ENCODE results near the gene EHD4.
A peak's percentile ranks its signal among the peaks of the same experiment; 100 is the strongest.

EHD4 gene

DNA sequence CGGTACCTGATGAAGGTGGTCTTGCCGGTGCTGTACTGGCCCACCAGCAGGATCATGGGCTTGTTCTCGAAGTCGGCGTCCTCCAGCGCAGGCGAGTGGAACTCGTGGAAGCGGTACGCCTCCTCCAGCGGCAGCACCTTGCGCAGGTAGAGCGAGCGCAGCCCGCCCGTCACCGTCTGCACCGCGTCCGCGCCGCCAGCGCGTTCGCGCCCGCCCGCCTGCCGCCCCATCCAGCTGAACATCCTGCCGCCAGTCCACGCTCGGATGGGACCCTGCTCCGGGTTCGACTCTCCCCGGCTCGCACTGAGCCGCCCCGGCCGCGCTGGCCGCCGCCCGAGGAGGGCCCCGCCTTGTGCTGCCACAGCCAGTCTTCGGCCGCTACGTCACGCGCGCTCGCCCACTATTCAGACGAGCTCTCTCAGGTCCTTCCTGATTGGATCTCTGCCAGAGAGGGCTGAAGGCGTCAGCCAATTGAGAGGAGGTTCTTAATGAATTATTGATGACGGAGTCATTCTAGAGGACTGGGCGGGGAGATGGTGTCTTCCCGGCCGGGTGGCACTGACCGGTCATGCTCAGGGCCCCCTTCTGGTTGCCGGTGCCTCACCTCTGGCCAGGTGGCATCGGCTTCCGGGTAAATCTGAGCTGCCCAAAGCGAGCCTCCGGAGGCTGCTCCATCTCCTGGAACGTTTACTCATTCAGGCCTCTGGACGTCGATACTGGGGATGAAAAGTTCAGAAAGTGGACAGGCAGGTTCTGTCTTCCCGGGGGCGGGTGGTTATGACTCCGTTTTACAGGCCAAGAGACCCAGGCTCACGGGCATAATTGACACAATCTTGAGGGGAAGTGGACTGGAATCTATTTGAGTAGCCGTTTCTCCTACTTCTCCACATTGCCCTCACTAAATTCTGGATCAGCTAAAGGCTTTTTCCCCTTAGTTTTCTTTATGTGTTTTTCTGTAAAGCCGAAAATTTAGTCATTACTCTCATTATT lies at the start of gene EHD4:
TSS of gene EHD4 (minus strand) at position 305 of the 990 bp plus-strand sequence. CDS start at position 242, 63 bp downstream.
- peak; percentile 95 for DNase-seq (ENCODE audit: low spot score)

DNA sequence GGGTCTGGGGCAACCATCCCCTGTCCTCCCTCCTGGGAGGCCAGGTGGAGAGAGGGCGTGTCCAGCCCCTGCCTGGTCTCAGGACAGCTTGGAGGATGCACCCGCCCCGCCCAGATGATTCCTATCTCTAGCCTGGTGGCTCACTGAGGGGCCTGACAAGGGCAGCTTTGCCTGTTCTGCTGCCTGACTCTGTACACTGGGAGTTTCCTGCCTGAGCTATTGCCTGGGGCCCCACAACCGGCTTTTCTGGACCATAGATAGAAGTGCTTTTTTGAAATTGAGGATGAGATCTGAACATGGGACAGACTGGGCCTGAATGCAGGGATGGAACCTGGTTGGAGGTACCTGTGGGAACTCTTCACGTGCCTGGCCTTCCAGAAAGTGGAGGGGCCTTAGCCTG lies 49.2 kb upstream of the EHD4 start:
- DNase-seq (ENCODE audit: low spot score): no peak

DNA sequence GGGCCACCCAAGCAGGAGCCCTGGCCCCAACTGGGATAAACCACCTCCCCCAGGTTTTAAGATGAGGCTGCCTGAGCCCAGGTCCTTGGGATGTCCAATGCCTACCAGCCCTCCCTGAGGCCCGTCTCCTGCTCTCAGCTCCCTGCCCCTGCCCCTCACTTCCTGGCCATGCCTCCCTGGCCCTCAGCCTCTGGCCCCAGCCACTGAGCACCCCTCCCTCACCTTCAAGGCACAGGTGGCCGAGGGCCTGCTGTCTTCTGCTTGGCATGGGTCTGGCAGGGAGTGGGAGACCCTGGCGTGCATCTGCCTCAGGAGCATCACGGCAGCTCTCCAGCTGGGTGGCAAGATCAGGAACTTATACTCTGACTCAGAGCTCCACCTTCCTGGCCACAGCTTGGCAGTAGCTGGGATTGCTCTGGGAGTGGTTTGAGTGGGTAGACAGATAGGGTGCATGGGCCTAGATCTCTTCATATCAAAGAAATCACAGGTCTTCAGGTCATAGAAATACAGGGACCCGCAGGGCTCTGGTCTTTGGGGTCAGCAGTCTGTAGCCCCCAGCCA lies 48.4 kb upstream of the EHD4 start, which contains the start of gene PLA2G4E:
TSS of gene PLA2G4E (minus strand) at position 330 of the 561 bp plus-strand sequence. CDS start at position 318, 12 bp downstream.
- DNase-seq (ENCODE audit: low spot score): no peak

DNA sequence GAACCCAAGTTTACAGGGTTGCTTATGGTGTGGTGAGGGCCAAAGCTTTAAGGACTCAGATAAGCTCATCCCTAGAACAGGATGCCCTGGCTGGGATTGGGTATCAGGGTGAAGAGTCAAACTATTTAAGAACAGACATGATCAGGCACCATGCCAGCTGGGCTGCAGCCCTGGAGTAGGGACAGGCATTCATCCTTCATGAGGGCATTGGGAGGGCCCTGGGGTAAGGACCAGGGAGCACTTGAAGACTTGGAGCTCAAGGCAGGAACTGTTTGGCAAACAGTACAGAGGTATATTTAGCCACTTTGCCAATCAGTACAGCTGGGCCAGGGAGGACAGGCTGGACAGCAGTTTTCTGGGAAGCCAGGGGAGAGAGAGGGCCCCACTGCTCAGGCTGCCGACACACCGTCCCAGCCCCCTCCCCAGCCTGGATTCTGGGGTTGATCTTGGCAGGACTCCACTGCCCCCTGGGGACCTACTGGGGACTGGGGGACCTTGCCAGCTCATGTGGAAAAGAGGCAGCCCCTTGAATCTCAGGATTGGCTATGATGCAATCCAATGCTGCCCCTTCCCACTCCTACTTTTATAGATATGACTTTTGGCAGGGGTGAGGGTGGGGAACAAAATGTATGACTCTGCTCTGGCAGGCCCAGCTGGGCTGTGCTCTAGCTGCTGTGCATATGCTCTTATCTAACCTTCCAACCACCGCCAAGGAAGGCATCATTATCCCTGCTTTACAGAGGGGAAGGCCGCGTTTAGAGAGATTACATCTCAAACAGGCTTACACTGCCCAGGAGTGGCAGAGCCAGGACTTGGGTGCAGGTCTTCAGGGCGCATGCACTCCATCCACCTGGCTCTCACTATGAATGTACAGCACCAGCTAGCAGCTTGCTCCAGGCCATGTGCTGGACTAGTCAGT lies 46.2 kb upstream of the EHD4 start:
- DNase-seq (ENCODE audit: low spot score): no peak

DNA sequence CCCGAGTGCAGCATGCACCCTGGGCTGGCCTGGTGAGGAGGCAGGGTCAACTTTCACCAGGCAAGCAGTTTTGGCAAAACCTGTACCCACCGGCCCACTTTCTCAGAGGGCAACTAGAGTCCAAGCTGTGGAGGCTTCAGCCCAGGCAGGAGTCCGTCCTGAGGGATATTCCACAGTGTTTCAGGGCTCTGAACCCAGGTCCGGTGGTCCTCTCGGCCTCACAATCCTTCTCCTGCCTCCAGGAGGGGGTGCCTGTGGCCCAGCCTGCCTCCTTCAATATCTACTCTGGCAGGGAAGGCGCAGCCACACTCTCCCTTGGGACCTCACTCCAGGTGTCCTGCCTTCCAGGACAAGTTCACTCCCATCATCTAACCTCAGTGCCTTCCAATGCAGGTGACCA lies 44.6 kb upstream of the EHD4 start:
- DNase-seq (ENCODE audit: low spot score): no peak

DNA sequence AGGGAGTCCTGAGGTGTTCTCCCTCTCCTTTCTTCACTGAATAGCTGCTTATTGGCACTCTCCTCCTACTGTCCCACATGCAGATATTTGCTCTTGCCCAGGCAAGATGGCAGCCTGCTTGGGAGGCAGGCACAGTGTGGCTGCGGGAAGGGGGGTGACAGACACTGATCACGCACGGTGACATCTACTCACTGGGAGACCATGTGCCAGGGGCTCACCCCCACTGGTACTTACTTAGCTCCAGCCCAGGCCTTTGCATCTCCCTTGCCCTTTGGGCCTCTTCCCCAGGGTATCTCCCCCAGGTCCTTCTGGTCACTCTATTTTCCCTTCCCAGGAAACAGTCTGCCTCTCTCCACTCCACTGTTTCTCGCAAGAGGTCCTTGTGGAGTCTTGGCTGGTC lies 42.0 kb upstream of the EHD4 start:
- no peak for DNase-seq (ENCODE audit: low spot score)

DNA sequence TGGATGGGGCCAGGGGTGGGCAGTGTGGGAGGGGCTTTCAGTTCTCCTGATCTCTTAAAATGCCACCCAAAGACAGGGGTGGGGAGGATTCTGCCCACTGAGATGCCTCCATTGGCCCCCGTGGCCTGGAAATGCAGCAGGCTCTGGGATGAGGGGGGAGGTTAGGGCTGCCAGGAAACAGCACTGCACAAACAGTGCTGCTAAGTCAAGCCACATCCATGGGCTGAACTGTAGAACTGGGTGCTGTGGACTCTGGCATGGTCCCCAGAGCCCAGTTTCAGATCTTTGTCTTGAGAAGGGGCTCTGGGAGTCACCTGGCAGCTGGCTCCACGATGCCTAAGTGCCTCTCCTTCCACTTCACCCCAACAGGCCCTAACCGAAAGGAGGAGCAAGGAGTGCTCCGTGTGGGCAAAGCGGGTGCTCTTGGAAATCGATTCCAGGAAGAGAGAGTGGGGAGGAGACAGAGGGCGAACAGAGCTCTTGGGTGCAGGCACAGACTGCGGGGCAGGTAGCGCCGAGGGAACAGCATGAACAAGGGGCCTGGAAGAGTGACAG lies 40.6 kb upstream of the EHD4 start:
- DNase-seq (ENCODE audit: low spot score): no peak

DNA sequence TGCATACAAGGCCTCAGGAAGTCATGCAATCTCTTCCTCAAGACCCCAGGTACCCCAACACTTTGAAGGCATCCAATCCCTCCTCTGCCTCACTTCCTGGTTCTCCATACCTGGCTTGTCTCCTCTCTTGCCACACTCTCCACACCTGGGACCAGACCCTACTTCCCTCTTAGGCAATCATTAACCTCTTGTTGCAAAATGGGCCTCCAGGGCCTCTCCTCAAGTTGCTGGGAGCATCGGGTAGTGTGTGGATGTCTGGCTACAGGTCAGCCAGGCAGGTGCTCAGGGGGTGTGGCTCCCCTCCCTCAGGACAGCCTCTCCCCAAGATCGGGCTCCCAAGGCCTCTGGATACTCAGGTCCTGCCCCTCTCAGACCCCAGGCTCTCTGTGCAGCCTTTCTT lies 39.9 kb upstream of the EHD4 start:
- no peak for DNase-seq (ENCODE audit: low spot score)

DNA sequence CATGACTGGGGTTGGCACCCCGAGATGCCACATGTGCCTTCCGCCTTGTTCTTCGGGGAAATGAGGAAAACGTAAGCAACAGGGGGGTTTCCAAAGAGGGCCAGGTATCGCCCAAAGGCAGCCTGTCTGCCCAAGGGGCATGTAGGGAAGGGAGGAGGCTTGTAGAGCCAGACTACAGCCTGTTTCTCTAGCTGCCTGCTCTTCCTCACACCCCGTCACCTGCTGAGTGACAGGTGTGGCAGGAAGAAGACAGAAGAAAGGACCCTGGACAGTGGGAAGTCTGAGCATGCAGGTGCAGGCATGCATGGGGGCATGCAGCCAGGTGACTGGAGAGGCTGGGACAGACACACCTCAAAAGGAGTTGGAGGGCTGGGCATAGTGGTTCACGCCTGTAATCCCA lies 38.7 kb upstream of the EHD4 start:
- DNase-seq (ENCODE audit: low spot score): no peak

DNA sequence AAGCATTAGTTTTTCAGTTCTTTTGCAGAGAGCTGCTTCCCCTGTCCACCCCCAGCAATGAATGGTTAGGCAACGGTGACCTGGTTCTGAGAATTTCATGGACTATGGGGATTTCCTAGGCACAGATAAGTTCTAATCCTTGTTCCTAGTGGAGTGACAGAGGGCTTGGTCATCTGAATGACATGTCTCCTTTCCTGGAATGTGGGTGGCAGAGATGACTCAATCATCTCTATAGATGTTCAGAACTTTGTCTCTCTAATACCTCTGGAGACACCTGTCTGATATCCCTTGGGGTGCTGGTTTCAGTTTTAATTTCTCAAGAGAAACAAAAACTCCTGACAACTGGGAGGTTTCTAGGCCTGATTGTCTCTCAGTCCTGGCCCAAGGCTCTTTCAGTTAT lies 38.1 kb upstream of the EHD4 start:
- no peak for DNase-seq (ENCODE audit: low spot score)

DNA sequence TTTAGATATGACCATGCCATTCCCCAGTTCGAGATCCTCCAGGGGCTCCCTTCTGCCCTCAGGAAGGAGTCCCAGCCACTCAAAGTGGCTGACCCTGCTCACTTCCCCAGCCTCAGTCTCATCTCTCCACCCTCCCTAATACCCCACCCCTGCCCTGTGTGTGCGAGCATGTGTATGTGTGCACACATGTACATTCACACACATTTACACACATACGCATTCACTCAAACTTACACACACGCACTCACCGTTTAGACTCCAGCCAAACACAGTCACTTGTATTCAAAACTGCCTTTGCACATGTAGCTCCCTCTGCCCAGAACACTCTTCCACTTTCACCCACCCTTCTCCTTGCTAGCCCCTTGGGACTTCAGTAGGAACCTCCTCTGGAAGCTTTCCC lies 37.1 kb upstream of the EHD4 start:
- no peak for DNase-seq (ENCODE audit: low spot score)

DNA sequence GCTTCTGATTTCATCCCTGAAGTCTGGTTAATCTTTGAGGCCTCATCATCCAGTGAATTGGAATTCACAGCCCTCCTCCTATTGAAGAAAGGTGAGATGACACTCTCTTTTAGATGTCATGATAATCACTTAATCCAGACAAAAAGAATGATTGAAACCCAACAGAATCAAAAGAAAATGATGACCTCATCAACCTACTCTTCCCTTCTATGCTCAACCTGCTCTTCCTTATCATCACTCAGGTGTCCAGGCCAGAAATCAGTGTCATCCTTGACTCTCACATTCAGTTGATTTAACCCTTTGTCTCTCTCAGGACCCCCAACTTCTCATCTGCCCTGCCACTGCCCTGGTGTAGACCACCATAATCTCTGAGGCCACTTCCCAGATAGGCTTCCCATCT lies 36.7 kb upstream of the EHD4 start:
- DNase-seq (ENCODE audit: low spot score): no peak

DNA sequence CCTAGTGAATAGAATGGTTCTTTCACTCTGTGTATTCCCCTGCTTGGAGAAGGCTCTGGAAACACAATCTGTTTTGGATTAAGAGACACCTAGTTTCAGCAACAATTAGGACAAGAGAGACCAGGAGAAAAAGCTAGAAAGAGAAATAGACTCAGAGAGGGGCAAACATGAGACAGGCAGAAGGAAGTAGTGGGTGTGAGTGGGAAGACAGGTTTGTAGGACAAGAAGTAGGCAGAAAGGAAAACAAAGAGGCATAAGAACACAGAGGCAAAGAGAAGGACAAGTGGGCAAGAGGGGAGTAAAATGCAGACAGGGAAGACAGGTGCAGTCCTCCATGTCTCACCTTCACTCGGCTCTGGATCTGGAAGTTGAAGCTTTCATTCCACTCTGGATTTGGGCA lies 35.0 kb upstream of the EHD4 start:
- DNase-seq (ENCODE audit: low spot score): no peak

DNA sequence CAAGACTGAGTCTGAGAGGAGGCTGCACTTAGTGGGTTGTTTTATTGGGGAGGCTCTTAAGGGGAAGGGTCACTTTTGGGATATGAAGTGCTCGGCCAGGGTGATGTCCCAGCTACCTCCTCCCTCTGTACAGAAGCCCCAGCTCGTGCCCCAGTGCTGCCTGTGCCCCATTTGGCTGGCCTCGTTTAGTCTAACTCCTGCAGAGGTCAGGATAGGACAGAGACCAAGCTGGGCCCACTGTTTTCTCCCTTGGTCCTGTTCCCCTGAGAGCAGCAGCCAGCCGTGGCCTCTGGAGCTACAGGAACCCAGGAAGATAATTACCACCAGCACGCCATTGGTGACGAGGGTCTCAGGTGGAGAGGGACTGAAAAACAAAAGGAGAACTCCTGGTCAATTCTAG lies 30.0 kb upstream of the EHD4 start:
- DNase-seq (ENCODE audit: low spot score): no peak

DNA sequence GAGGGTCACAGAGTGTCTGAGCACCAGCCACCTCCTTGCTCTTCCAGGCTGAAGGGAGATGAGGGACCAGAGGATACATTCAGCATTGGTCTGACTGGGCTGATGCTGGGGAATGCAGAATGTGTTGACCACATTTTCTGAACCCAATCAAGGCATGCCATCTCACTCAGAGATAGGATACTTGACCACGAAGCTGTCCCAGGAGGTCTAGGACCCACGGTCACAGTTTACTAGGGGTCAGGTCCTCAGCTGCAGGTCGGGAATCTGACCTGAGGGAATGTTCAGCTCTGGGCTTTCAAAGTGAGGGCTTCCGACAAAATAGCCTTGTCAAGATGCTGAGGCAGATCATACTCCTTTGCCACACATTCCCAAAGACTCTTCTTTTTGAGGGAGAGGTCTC lies 28.9 kb upstream of the EHD4 start:
- no peak for DNase-seq (ENCODE audit: low spot score)

DNA sequence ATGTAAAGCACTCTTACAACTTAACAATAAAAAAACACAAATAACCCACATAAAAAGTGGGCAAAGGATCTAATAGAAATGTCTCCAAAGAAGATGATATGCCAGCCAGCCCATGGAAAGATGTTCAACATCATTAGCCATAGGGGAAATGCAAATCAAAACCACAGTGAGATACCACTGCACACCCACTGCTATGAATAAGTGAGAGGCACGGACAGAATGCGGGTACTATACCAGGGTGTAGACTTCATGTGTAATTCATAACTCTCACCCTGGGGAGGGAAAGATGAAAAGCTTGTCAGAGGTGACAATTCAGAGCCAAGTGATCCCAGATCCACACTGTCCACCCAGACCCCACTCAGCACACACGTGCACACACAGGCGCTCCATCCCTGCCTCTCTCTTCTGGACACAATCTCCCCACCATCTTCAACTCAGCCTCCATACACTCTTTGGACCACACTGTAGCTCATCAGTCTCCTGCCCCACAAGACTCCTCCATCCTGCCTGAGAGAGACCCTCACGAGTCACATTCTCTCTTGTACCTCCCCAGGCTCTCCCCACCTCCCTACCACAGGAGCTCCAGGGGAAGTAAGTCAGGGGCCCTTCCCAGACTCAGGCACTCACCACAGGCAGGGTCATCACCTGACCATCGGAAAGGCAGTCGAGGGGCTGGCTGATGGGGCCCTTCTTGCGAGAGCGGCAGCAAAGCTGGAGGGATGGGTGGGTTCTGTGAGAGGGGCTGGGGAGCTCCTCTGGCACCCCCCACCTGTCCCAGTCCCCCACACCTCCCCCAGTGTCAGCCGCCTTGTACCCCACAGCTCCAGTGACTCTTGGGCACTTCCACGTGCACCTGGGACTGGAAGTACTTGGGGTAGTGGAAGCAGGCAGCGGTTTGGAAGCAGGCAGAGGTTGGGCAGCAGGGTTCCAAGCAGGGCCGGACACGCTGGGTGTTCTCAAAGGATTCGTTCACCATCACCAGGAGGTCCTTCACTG lies 27.2 kb upstream of the EHD4 start:
- no peak for DNase-seq (ENCODE audit: low spot score)

DNA sequence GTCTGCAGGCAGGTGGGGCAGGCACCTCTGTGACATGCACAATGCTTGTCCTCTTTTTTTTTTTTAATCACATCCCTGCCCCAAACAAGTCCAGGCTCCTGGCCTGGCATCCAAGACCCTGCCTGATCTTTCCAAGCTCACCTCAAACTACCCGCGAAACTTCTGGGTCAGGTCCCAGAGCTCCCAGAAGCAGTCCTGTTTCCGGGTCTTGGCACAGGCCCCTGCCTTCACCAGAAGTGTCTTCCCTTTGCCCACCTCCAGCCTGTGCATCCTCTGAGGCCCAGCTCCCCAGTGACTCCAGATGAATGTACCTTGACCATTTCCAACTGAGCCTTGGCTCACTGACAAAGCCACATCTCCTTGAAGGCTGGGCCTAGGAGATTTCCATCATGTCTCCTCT lies 25.5 kb upstream of the EHD4 start:
- DNase-seq (ENCODE audit: low spot score): no peak

DNA sequence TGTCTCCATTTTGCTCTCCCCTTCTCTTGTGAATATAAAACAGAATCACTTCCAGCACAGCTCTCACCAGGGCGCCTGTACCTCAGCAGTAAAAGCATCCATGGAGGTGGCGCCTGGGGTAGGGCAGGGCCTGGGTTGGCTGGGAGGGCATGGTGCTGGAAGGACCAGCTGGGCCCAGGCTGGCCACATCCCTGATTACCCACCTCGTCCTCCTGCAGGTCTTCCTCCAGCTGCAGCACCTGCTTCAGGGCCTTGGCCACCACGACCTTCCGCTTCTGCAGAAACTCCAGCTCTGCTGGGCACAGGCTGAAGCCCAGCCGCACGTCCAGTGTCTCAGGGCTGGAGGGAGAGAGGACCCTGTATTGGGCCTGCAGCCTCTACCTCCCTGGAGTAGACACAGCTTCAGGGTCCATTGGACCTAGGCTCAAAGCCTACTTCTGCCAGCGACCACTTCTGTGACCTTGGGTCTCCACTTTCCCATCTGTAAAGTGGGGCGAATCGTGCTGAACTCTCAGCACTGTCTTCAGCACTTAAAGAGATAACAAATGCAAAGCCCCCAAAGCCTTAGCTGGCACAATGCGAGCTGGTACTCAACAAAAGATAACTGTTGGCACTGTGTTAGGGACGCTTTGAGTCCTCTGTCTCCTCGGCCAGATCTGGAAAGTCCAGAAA lies 24.7 kb upstream of the EHD4 start:
- no peak for DNase-seq (ENCODE audit: low spot score)

DNA sequence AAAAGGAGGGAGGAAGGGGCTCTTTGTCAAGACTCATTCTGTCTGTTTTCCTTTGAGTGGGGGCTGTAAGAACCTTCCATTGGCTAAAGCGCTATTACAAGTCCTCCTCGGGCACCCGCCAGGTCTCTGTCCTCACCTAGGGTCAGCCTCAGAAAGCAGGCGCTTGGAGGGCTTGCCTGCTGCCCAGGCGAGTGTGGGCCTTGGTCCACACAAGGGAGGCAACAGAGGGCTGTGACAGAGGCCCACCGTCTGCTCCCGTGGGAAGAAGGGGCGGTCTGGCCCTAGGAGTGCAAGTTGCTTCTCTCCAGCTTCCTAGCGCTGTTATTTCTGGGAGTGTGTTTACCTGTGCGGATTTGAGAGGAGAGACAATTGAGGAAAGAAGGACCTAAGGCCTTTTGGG lies 24.0 kb upstream of the EHD4 start:
- DNase-seq (ENCODE audit: low spot score): no peak

DNA sequence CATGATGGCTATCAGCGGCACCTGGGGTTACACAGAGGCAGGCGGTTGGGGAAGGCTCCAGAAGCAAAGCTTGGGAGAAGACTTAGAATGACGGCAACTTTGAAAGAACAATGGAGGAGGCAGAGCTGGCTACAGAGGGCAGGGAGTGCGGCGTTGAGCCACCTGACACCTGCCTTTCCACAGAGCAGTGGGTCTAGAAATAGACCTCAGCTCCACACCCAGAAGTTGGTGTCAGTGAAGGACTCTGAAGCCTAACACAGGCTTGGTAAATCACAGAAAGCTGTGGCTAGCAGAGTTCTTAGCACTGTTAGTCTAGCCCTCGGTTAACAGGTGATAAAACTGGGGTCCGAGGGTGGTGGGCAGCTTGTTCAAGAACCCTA lies 23.1 kb upstream of the EHD4 start:
- no peak for DNase-seq (ENCODE audit: low spot score)
